A673 (cell line): ENCODE measurements around the gene HIP1. TPM values are rescaled to one million over a fixed set of nuclear protein-coding genes. Genes with fewer than 3 reads are reported as not detected.

ENCODE experiments used
- BruUV-seq: library from RNA; stranded (reverse); fragments of 400-500 nt; replicated peaks from 2 replicates; lab custom pipeline; 2021; lab: Mats Ljungman, UMichigan
- CTCF ChIA-PET: fragments of 300-600 bp; sonication (Branson Sonifier 250); formaldehyde crosslinking; loops from one replicate; lab custom pipeline; 2022; ENCODE audit warnings: antibody characterized with exemption; lab: Charles Lee
- POLR2A ChIA-PET: fragments of 300-600 bp; sonication (Branson Sonifier 250); formaldehyde crosslinking; loops from one replicate; lab custom pipeline; 2022; ENCODE audit warnings: antibody characterized with exemption; ENCODE audit not compliant: low non-redundant PET; lab: Charles Lee
- DNase-seq: peaks from one replicate; pipeline ENCODE4 v3.0.0-alpha.2; 2015; ENCODE audit warnings: low spot score
- H3K27ac ChIP-seq: fragments of 200-600 bp; sonication (generic); 2 replicates; pipeline ENCODE4 v1.5.1; 2016; ENCODE audit warnings: mixed run types, low read depth, mild to moderate bottlenecking, mixed read lengths, antibody characterized with exemption, low read length; ENCODE audit not compliant: poor library complexity, severe bottlenecking
- H3K27me3 ChIP-seq: fragments of 200-600 bp; sonication (generic); replicated peaks from 2 replicates; pipeline ENCODE4 v1.6.1; 2017; ENCODE audit warnings: mixed run types, low read depth, mild to moderate bottlenecking, mixed read lengths, antibody characterized with exemption, low read length; ENCODE audit not compliant: insufficient read depth, poor library complexity
- H3K36me3 ChIP-seq: fragments of 200-600 bp; sonication (generic); 2 replicates; pipeline ENCODE4 v1.6.1; 2016; ENCODE audit warnings: mixed run types, mild to moderate bottlenecking, mixed read lengths, antibody characterized with exemption, low read length; ENCODE audit not compliant: insufficient read depth, poor library complexity, severe bottlenecking
- H3K4me1 ChIP-seq: fragments of 200-600 bp; sonication (generic); 2 replicates; pipeline ENCODE4 v1.6.1; 2017; ENCODE audit warnings: mixed run types, mild to moderate bottlenecking, mixed read lengths, antibody characterized with exemption, low read length; ENCODE audit not compliant: insufficient read depth, poor library complexity, severe bottlenecking
- H3K4me3 ChIP-seq: fragments of 200-600 bp; sonication (generic); 2 replicates; pipeline ENCODE4 v1.5.1; 2016; ENCODE audit warnings: low read depth, mixed run types, mild to moderate bottlenecking, mixed read lengths, low read length; ENCODE audit not compliant: poor library complexity, severe bottlenecking
- H3K9me3 ChIP-seq: fragments of 200-600 bp; sonication (generic); 2 replicates; pipeline ENCODE4 v1.6.1; 2016; ENCODE audit warnings: mixed run types, low read depth, mild to moderate bottlenecking, mixed read lengths, antibody characterized with exemption, low read length; ENCODE audit not compliant: poor library complexity, severe bottlenecking
- CTCF ChIP-seq: fragments of 300-800, 200-600 bp; sonication (generic); conservative IDR thresholded peaks from 2 replicates; pipeline ENCODE4 v1.5.1; 2017; ENCODE audit warnings: low read depth, mild to moderate bottlenecking, antibody characterized with exemption, low read length, moderate library complexity, mixed read lengths
- EZH2 ChIP-seq: fragments of 200-600 bp; sonication (generic); IDR thresholded peaks from 2 replicates; pipeline ENCODE4 v1.6.1; 2017; ENCODE audit warnings: borderline replicate concordance, low read depth, mild to moderate bottlenecking, mixed read lengths, antibody characterized with exemption, low read length; ENCODE audit not compliant: poor library complexity, severe bottlenecking
- intact Hi-C: fragments of 100-400 bp; cut with micrococcal nuclease; formaldehyde crosslinking; loops from one replicate; pipeline ENCODE4 v1.10.0; 2022; ENCODE audit not compliant: unreplicated experiment
- total RNA-seq: library from RNA; stranded (reverse); gene quantifications from 2 replicates; pipeline ENCODE4 v1.2.3, GENCODE V29; 2021

The HIP1 gene
- total RNA-seq, 1 experiment from 2014 or later, result 25.0 TPM

DNA sequence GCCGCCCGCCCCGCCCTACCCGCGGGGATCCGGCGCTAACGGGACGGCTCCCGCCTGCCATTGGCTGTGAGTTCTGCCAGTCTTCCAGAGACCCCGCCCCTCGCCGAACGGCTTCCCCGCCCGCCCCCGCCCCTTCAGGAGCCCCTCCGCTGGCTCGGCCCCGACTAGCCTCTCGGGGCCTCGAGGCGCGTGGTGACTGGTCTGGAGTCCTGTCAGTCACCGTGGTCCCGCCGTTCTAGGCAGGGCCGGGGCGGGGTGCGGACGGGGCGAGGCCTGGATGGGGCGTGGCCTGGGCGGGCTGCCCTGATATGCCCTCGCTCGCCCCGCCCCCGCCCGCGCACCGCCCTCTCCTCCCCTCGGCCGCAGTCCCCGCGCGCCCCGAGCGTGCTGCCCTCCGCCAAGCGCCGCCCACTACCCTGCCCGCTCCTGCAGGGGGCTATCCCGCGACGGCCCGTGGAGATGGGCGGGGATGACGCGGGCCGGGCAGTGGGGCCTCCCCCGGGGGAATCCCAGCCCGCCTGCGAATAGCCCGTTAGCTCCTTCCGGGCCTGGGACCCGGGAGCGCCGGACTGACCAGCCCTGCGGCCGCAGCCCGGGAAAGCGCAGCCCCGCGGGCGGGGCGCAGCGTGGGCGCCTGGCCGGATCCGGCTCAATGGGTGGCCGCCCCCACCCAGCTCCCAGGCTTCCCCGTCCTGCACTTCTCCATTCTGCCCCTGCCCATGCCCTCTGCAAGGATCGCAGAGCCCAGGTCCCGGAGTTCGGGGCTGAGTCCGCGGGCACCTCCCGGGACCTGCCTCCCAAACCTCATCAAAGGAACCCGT, 444 bp upstream of the HIP1 start:
- ChIA-PET POLR2A (no interaction called here), CTCF (no interaction called here)
- H3K36me3 ChIP-seq, result no peaks in the 10 kb centered on the region
- TF ChIP-seq EZH2, result no peak
- no peak for TF ChIP-seq CTCF
- intact Hi-C loops, result no loop called here
- BruUV-seq, result no TSS peak
- peak; percentile 100 for DNase-seq
- peak overlapping the region; percentile 78 for H3K4me3 ChIP-seq
- peak overlapping the region; percentile 65 for H3K27ac ChIP-seq
- H3K4me1 ChIP-seq, result peaks cover 19% of the 10 kb centered on the region
- H3K9me3 ChIP-seq, result no peaks in the 10 kb centered on the region
- H3K27me3 ChIP-seq, result no peaks in the 10 kb centered on the region

DNA sequence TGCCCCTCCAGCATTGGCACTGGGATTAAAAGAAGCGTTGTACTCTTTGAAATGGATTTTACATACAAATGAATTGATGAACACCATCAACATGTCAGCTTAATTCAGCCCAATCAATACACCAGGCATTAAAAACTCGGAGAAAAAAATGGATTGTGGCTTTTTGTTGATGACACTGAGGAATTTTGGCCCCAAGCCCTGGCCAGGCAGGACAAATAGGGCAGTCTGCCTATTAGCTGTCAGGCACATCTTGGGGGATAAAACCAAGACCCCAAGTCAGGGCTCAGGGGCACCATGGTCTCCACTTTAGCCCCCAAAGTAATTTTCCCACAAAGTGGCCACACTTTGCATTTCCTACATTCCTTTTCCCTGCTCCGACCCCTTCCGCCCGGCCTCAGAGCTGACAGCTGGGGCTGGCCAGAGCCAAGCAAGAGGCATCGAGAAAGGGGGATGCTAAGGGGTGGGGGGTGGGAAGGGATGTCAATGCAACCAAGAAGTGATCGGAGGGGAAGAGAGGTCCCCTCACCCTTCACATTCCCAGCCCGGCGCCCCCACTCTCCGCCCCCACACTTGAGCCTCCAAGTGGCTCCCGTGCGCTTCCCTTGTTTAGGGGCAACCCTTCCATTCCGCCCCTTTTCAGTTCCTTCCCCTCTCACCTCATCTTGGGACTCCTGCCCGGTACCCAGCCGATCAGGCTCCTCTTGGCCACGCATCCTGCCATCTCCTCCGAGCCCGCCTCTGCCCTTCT, 711 bp downstream of the HIP1 start:
- no TSS peak for BruUV-seq
- POLR2A ChIA-PET, result no interaction called here
- Histone ChIP-seq H3K4me1 (peaks cover 19% of the 10 kb centered on the region), H3K36me3 (no peaks in the 10 kb centered on the region), H3K9me3 (no peaks in the 10 kb centered on the region), H3K4me3 (peak overlapping the region; percentile 78), H3K27me3 (no peaks in the 10 kb centered on the region), H3K27ac (peak overlapping the region; percentile 58)
- CTCF ChIA-PET, result interaction anchor here (0.6 kb wide), 1 partner anchor 1573 kb away, joined by 3 read pairs; no protein-coding TSS in a partner anchor
- DNase-seq, result no peak
- no peak for TF ChIP-seq EZH2
- TF ChIP-seq CTCF, result no peak
- intact Hi-C loops, result no loop called here

- CTCF ChIA-PET, result interaction anchor here (0.7 kb wide), 1 partner anchor 108 kb away, joined by 3 read pairs; no protein-coding TSS in a partner anchor
- BruUV-seq, result no TSS peak
- no peak for TF ChIP-seq CTCF
- TF ChIP-seq EZH2, result no peak
- Histone ChIP-seq H3K27ac (no peak overlapping the region), H3K4me3 (no peak overlapping the region), H3K4me1 (peaks cover 13% of the 10 kb centered on the region), H3K27me3 (no peaks in the 10 kb centered on the region), H3K36me3 (no peaks in the 10 kb centered on the region), H3K9me3 (no peaks in the 10 kb centered on the region)
- POLR2A ChIA-PET, result no interaction called here
- no peak for DNase-seq
- intact Hi-C loops, result no loop called here
These were observed 3.0 kb downstream of the HIP1 start for GRCh38 chr7:75735581-75736350.
